HepG2 (cell line): ENCODE results near the gene DCC. TPM values are rescaled to one million over a fixed set of nuclear protein-coding genes. Genes with fewer than 3 reads are reported as not detected.

Source experiments
- ATAC-seq: fragments of 200-7000 bp; cut with Tn5 transposase; 3 replicates; pipeline ENCODE4 v1.9.1; 2020; ENCODE audit warnings: mild to moderate bottlenecking, moderate library complexity
- BruUV-seq: library from RNA; stranded (reverse); fragments of 400-500 nt; replicated peaks from 2 replicates; lab custom pipeline; 2021; lab: Mats Ljungman, UMichigan
- CTCF ChIA-PET: fragments of 300-600 bp; formaldehyde crosslinking; extraction: SDS; loops from one replicate; lab custom pipeline; 2021; ENCODE audit warnings: low total read pairs, inconsistent platforms, low intra/inter-chr PET ratio; lab: Yijun Ruan, JAX
- POLR2A ChIA-PET: fragments of 350-600 bp; sonication (Branson Sonifier 250); formaldehyde crosslinking; loops from one replicate; lab custom pipeline; 2020; ENCODE audit warnings: antibody characterized with exemption, inconsistent platforms; lab: Yijun Ruan, JAX
- DNase-seq: peaks from one replicate; pipeline ENCODE4 v3.0.0-alpha.2; 2015; ENCODE audit warnings: low spot score
- FAIRE-seq: peaks from 3 replicates; lab custom pipeline; 2011; peaks lifted over from hg19 to GRCh38; lab: Jason Lieb, UNC
- H2AFZ ChIP-seq: one replicate; pipeline ENCODE4 v1.6.1; 2011; ENCODE audit warnings: low read length, inconsistent platforms
- H3K27ac ChIP-seq: fragments of 300-600 bp; 3 replicates; pipeline ENCODE4 v1.8.0; 2011; ENCODE audit warnings: mixed run types, mild to moderate bottlenecking, mixed read lengths, low read length, inconsistent platforms; ENCODE audit not compliant: insufficient read depth; ENCODE audit errors: extremely low read length
- H3K27me3 ChIP-seq, 2 experiments: fragments of 200-600 bp in 1 of 2; 2 replicates in 1 of 2; 3 replicates in 1 of 2; pipeline versions ENCODE4 v1.6.0 to v1.8.0; 2011; ENCODE audit warnings: low read length in 2 of 2, mild to moderate bottlenecking in 2 of 2, moderate library complexity in 2 of 2, inconsistent platforms in 1 of 2; ENCODE audit not compliant: insufficient read depth in 2 of 2, control insufficient read depth in 1 of 2
- H3K36me3 ChIP-seq, 2 experiments: fragments of 200-600 bp in 1 of 2; replicated peaks in 1 of 2; 2 replicates in 1 of 2; 3 replicates in 1 of 2; pipeline versions ENCODE4 v1.5.1 to v1.8.0; 2011; ENCODE audit warnings: low read length in 2 of 2, inconsistent platforms in 1 of 2; ENCODE audit not compliant: insufficient read depth in 2 of 2, control insufficient read depth in 1 of 2
- H3K4me1 ChIP-seq: 2 replicates; pipeline ENCODE4 v1.5.1; 2012; ENCODE audit warnings: low read length, inconsistent platforms; ENCODE audit not compliant: insufficient read depth
- H3K4me2 ChIP-seq: 2 replicates; pipeline ENCODE4 v1.6.0; 2011; ENCODE audit warnings: low read depth, low read length, inconsistent platforms
- H3K4me3 ChIP-seq, 3 experiments: fragments of 200-600 bp in 1 of 3; sonication (generic), shearing (Covaris generic) in 1 of 3; replicated peaks in 1 of 3; 2 replicates each; pipeline ENCODE4 v1.5.1; 2011 to 2016; ENCODE audit warnings: low read length in 3 of 3, inconsistent platforms in 2 of 3, low read depth in 2 of 3, mild to moderate bottlenecking in 2 of 3, control low read depth in 1 of 3, mixed read lengths in 1 of 3; ENCODE audit not compliant: insufficient read depth in 1 of 3
- H3K79me2 ChIP-seq: one replicate; pipeline ENCODE4 v1.6.1; 2011; ENCODE audit warnings: low read length, inconsistent platforms; ENCODE audit not compliant: insufficient read depth
- H3K9ac ChIP-seq: 2 replicates; pipeline ENCODE4 v1.6.0; 2011; ENCODE audit warnings: mild to moderate bottlenecking, low read depth, low read length, inconsistent platforms; ENCODE audit not compliant: insufficient read depth
- H3K9me3 ChIP-seq: 2 replicates; pipeline ENCODE4 v1.5.1; 2012; ENCODE audit warnings: mild to moderate bottlenecking, low read length
- H4K20me1 ChIP-seq: 2 replicates; pipeline ENCODE4 v1.6.0; 2011; ENCODE audit warnings: inconsistent platforms, mild to moderate bottlenecking, low read length, moderate library complexity; ENCODE audit not compliant: insufficient read depth
- BATF2 ChIP-seq: sonication (generic); formaldehyde crosslinking; IDR thresholded peaks from 2 replicates; pipeline ENCODE4 v1.8.0; 2022; ENCODE audit warnings: mild to moderate bottlenecking, missing genetic modification reagents, moderate library complexity
- DDIT3 ChIP-seq: sonication (generic); formaldehyde crosslinking; IDR thresholded peaks from 2 replicates; pipeline ENCODE4 v1.4.0; 2020; ENCODE audit warnings: mild to moderate bottlenecking, missing genetic modification reagents
- POLR2A ChIP-seq, 2 experiments: IDR thresholded peaks; 2 replicates each; pipeline ENCODE4 v1.6.1; 2011; ENCODE audit warnings: low read depth in 2 of 2, low read length in 2 of 2, mild to moderate bottlenecking in 1 of 2, moderate library complexity in 1 of 2; ENCODE audit not compliant: insufficient read depth in 1 of 2
- RNF219 ChIP-seq: sonication (generic); formaldehyde crosslinking; IDR thresholded peaks from 2 replicates; pipeline ENCODE4 v1.5.0; 2020; ENCODE audit warnings: mild to moderate bottlenecking, missing genetic modification reagents
- ZFAT ChIP-seq: sonication (generic); formaldehyde crosslinking; conservative IDR thresholded peaks from 2 replicates; pipeline ENCODE4 v1.8.1; 2023; ENCODE audit warnings: missing genetic modification reagents, inconsistent platforms
- ZFP37 ChIP-seq: sonication (generic); formaldehyde crosslinking; IDR thresholded peaks from 2 replicates; pipeline ENCODE4 v1.4.0; 2020; ENCODE audit warnings: missing genetic modification reagents, borderline replicate concordance
- ZNF33A ChIP-seq: sonication (generic); formaldehyde crosslinking; IDR thresholded peaks from 2 replicates; pipeline ENCODE4 v1.5.1; 2020; ENCODE audit warnings: missing genetic modification reagents, mild to moderate bottlenecking, moderate library complexity, borderline replicate concordance
- ZNF350 ChIP-seq: sonication (generic); formaldehyde crosslinking; IDR thresholded peaks from 2 replicates; pipeline ENCODE4 v1.4.0; 2020; ENCODE audit warnings: mild to moderate bottlenecking, low read depth, missing genetic modification reagents, borderline replicate concordance
- ZNF776 ChIP-seq: sonication (generic); formaldehyde crosslinking; IDR thresholded peaks from 2 replicates; pipeline ENCODE4 v1.4.0; 2020; ENCODE audit warnings: mild to moderate bottlenecking, missing genetic modification reagents
- ZNF883 ChIP-seq: sonication (generic); formaldehyde crosslinking; IDR thresholded peaks from 2 replicates; pipeline ENCODE4 v1.5.1; 2020; ENCODE audit warnings: mild to moderate bottlenecking, missing genetic modification reagents; ENCODE audit errors: not compliant biosample characterization
- ZSCAN12 ChIP-seq: sonication (generic); formaldehyde crosslinking; IDR thresholded peaks from 2 replicates; pipeline ENCODE4 v1.9.0; 2021; ENCODE audit warnings: mild to moderate bottlenecking, missing genetic modification reagents
- WGBS: methylation state at CpG from one replicate; pipeline ENCODE4 v1.1.6; 2017; ENCODE audit warnings: low lambda C conversion rate; 5-methylcytosine and 5-hydroxymethylcytosine counted together
- in situ Hi-C: cut with HindIII; loops from 2 replicates; pipeline ENCODE4 v1.10.0; 2017; ENCODE audit warnings: low pct_unique_long_range_greater_than_20kb; ENCODE audit not compliant: extremely low pct_ligation_motif_present
- intact Hi-C: fragments of 100-400 bp; cut with micrococcal nuclease; formaldehyde crosslinking; loops from one replicate; pipeline ENCODE4 v1.10.0; 2022; ENCODE audit not compliant: unreplicated experiment
- polyA plus RNA-seq, 8 experiments: library from polyadenylated mRNA; depleted of rRNA in 3 of 8; stranded (reverse) in 7 of 8; unstranded in 1 of 8; fragments of >200 nt; fragmentation: Illumina TruSeq in 4 of 8; extraction: Trizol in 4 of 8; gene quantifications; 2 replicates each; pipeline versions ENCODE4 v1.2.1 to v1.2.3, GENCODE V29; 2011 to 2016; ENCODE audit warnings: low read depth in 4 of 8, missing spikeins in 1 of 8, mixed read lengths in 1 of 8; ENCODE audit not compliant: insufficient read depth in 1 of 8
- total RNA-seq, 5 experiments: library from RNA; depleted of rRNA; stranded (reverse); fragments of >200 nt; fragmentation: Illumina TruSeq; extraction: Trizol; gene quantifications; 2 replicates each; pipeline ENCODE4 v1.2.3, GENCODE V29; 2016; ENCODE audit warnings: low read depth in 1 of 5
- TF ChIP-seq, protein P1 (sequence below): sonication (generic); formaldehyde crosslinking; IDR thresholded peaks from 2 replicates; pipeline ENCODE4 v1.4.0; 2020; ENCODE audit warnings: mild to moderate bottlenecking, low read depth, missing genetic modification reagents
- TF ChIP-seq, protein P2 (sequence below): IDR thresholded peaks from 2 replicates; pipeline ENCODE4 v1.6.1; 2016; ENCODE audit warnings: mild to moderate bottlenecking, missing biosample characterization, missing genetic modification reagents

DCC gene
- total and polyA plus RNA-seq, 2 of the 13 experiments (the other 11 are each of a cell fraction or from before 2014, with no cell fraction given), result not detected

GRCh38 chr18:52570975-52571374 lies 231.0 kb downstream of the DCC start:
- no peak overlapping the region for H2AFZ ChIP-seq
- DNase-seq (no peak), ATAC-seq (no peak), FAIRE-seq (no peak)
- no peaks in the 10 kb centered on the region for H3K4me1 ChIP-seq
- in situ Hi-C loops (no loop called here), intact Hi-C loops (no loop called here)
- POLR2A ChIA-PET, result no interaction called here
- BruUV-seq, result no TSS peak
- TF ChIP-seq ZNF883 (no peak), RNF219 (CRISPR knock-in tag) (no peak), ZFAT (CRISPR knock-in tag) (no peak), POLR2A (IDR thresholded peaks at IDR 0.05; ENCODE audit: insufficient read depth in 1 of 2, low read depth in 2 of 2, low read length in 2 of 2) (no peak)
- H3K36me3 ChIP-seq, result no peaks in the 10 kb centered on the region
- H3K4me3 ChIP-seq, result no peak overlapping the region
- H4K20me1 ChIP-seq, result no peaks in the 10 kb centered on the region
- H3K27ac ChIP-seq, result no peak overlapping the region
- no peaks in the 10 kb centered on the region for H3K79me2 ChIP-seq
- no peak overlapping the region for H3K9ac ChIP-seq
- 3% methylated on average over 2 of the region's 2 CpGs for WGBS
- H3K4me2 ChIP-seq, result no peak overlapping the region
- no peaks in the 10 kb centered on the region for H3K27me3 ChIP-seq
- H3K9me3 ChIP-seq, result no peaks in the 10 kb centered on the region
- CTCF ChIA-PET, result no interaction called here

- ChIA-PET POLR2A (no interaction called here), CTCF (no interaction called here)
- Histone ChIP-seq H3K9ac (no peak overlapping the region), H3K4me1 (no peaks in the 10 kb centered on the region), H3K4me3 (no peak overlapping the region), H4K20me1 (no peaks in the 10 kb centered on the region), H3K36me3 (no peaks in the 10 kb centered on the region), H2AFZ (no peak overlapping the region), H3K27me3 (no peaks in the 10 kb centered on the region), H3K79me2 (no peaks in the 10 kb centered on the region), H3K9me3 (no peaks in the 10 kb centered on the region), H3K27ac (no peak overlapping the region), H3K4me2 (no peak overlapping the region)
- 4% methylated on average over 13 of the region's 13 CpGs for WGBS
- no TSS peak for BruUV-seq
- DNase-seq (no peak), ATAC-seq (no peak), FAIRE-seq (no peak)
- in situ Hi-C loops, result no loop called here
- intact Hi-C loops, result no loop called here
- TF ChIP-seq, protein P1, sequence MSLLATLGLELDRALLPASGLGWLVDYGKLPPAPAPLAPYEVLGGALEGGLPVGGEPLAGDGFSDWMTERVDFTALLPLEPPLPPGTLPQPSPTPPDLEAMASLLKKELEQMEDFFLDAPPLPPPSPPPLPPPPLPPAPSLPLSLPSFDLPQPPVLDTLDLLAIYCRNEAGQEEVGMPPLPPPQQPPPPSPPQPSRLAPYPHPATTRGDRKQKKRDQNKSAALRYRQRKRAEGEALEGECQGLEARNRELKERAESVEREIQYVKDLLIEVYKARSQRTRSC, result no peak
- TF ChIP-seq, protein P2, sequence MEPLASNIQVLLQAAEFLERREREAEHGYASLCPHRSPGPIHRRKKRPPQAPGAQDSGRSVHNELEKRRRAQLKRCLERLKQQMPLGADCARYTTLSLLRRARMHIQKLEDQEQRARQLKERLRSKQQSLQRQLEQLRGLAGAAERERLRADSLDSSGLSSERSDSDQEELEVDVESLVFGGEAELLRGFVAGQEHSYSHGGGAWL (CRISPR knock-in tag), result no peak
- TF ChIP-seq BATF2 (CRISPR knock-in tag), result no peak
- no peak for TF ChIP-seq ZNF33A
- no peak for TF ChIP-seq ZNF776 (CRISPR knock-in tag)
- no peak for TF ChIP-seq ZSCAN12
- TF ChIP-seq ZNF350 (CRISPR knock-in tag), result no peak
- no peak for TF ChIP-seq DDIT3 (CRISPR knock-in tag)
- TF ChIP-seq ZFP37 (CRISPR knock-in tag), result no peak
These were observed 232.3 kb downstream of the DCC start for GRCh38 chr18:52572036-52573000.
